CD4-positive, alpha-beta T cell treated with Interleukin-1 beta for 1 hour (primary cell): ENCODE data around the gene CIITA.
"Not testable (repeated sequence)": the region's sequence is repeated elsewhere in the genome, so short reads cannot be mapped to it uniquely, and the experiment has no call there.

Experiments
- DNase-seq, 2 donors: peaks; one replicate each; pipeline ENCODE4 v3.0.0-alpha.2; 2020 to 2022

Gene CIITA

GRCh38 chr16:10938796-10939648 is 62.0 kb downstream of the CIITA start:
- no peak for DNase-seq

DNA sequence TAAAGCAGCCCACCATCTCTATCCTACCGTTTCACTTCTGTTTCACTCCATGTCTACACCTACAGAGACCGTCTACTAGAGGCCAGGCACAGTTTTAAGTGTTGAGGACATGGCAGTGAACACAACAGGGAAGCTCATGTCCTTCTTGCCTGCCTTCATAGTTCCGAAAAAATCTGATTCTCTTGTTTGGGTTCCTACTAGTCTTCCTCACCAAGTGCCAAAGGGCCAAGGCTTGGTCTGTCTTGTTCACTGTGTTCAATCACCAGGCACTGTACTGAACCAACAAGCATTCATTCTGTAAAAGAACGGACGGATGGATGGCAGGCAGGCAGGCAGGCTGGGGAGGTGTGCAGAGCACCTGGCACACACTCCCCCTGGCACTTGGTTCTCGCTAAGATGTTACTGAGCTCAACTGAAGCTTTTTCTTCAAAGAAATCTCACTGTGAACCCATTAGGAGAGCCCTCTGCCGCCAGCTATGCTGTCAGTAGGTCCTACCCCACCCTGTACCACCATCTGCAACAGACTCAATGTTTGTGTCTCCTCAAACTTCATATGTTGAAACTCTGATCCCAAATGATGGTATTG is 62.7 kb downstream of the CIITA start:
- no peak for DNase-seq

DNA sequence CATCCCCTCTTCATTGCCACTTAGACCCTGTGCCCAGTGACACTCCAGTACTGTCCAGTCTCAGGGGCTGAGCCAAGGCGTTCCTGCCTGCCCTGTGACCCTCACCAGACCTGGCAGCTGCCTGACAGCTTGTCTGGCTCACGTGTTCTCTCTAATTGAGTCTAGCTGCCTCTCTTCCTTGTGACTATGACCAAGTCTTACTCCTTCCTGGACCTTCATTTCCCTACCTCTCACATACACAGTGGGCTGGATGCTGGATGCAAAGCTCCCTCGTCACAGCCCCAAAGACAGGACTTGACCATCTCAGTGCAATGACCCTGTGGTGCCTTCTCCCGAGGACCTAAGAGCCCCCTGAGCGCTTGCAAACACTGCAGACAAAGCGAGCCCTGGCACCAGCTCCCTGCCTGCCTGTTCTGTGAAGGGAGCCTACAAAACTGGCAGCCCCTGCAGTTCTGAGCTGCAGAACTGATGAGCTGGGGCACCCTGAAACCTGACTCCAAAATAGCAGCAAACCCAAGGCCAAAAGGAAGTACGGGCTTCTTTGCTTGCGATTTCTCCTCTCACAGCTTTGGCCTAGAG is 63.6 kb downstream of the CIITA start:
- no peak for DNase-seq

GRCh38 chr16:10941127-10941933 is 64.3 kb downstream of the CIITA start:
- no peak for DNase-seq

DNA sequence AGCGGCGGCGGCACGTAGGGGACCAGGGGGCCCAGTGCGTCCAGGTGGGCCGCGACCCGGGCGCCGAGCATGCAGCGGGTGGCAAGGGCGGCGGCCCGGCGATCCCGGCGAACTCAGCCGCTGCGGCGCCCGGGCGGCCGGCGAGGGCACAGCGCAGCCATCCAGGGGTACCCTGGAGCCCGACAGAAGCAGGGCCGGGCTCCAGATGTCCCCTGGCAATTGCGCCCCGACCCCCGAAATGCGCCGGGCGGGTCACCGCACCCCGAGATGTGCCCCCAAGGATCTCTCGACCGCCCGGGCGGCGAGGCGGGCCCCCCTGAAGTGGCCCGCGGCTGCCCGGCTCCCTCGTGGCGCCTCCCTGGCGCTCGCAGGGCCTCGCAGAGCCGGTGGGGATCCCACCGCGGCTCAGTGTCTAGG is 64.9 kb downstream of the CIITA start:
- DNase-seq: not testable (repeated sequence)

DNA sequence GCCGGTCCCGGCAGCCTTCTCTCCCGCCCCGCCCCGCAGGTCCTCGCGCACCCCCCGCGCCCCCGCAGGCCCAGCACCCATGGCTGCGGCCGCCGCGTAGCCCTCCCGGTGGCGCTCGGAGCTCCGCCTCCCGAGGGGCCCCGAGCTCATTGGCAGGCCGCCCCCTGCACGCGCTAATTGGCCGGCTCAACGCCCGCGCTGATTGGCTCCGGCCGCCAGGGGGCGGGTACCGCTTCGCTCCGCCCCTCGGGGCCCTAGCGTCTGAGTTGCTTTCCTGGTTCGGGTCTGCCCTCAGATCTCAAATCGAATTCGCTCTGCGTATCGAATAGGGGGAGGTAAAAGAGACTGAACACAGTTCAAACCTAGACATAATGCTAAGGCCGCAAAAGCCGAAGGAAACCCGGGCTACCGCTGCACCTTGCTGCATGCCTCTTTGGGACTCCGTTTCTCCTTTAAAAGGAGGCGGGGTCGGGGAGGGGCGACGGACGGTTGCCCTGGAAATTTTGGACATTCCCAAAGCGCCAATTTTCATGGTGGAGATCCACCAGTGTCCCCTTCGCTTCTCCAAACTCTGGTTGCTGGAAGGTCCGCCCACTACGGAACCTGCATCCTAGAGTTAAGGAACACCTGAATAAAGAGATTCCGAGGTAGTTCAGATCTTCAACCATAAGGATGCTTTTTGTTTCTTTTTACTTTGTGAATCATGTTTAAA is 65.5 kb downstream of the CIITA start, which contains the start of gene DEXI:
DEXI (minus strand) TSS at position 117 of the 712 bp plus-strand sequence. CDS start 463 bp downstream, outside the sequence.
- peak; percentile 95 to 96 for DNase-seq

DNA sequence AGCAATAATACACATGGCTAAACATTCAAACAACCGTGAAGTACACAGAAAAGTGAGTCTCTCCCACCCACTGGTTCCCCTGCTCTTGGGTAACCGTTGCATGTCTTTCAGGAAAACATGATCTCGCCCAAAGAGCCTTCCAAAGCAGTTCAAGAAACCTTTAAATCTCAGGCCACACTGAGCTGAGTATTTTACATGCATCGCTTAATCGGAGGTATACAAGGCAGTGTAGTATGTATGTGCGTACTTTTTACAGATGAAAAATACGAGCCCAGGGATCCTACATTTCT is 66.0 kb downstream of the CIITA start:
- no peak for DNase-seq

DNA sequence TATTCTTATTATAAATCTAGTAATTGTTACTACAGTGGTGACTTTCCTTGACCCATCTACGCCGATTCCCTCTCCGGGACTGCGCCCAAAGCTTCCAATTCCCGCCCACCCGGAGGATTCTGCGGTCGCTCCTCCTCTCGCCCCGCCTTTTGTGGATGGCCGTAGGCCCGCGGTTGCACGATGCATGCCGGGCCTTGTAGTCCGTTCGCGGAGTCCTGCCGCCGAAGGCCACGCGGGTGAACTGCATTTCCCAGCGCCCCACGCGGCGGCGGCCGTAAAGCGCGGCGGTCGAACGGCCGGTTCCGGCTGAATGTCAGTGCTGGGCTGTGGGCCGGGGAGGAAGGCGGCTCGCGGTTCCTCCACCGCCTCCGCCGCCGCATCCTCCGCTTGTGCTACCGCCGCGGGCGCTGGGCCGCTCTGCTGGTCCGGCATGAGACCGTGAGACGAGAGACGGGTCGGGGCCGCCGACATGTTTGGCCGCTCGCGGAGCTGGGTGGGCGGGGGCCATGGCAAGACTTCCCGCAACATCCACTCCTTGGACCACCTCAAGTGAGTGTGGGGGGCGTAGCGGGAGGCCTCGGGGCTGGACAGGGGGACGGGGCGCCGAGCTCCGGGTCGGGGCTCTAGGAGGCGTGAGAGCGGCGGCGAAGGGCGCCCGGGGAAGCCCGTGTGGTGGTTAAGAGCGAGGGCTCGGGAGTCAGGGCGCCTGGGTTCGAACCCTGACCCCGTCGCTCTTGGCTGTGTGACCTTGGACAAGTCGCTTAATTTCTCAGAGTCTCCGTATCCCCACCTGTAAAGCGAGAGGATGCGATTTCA is 67.5 kb downstream of the CIITA start, which contains the start of gene CLEC16A:
CLEC16A (plus strand) TSS at position 316 of the 816 bp plus-strand sequence; CDS start at position 470, 154 bp downstream.
- DNase-seq: peak; percentile 96 to 97

DNA sequence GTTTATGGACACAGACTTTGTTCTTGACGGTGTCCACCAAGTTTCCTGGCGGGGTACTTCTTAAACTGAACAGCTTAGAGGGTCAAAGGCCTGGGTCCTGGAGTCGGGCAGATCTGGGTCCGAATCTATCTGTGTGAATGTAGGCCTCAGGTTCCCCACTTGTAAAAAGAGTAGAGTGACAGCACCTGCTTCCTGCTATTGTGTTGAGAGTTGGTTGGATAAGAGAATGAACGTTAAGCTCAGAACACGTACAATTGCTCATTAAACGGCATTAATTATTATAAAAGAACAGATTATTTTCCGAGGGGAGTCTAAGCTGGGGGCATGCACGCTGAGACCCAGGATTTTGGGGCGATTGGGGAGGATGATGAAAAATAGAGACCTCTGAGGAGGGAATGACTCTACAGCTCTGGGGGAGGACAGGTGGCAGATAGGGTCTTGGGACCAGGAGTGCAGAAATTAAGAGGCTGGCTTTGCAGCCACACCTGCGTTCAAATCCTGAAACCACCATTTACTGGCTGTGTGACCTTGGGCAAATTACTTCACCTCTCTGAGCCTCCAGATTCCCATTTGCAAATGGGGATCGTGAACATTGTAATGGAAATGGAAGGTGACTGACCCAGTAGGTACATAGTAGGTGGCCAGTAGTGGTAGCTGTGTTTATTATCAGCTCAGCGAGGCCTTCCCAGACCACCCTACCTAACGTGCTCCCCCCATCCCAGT is 68.2 kb downstream of the CIITA start:
- no peak for DNase-seq

DNA sequence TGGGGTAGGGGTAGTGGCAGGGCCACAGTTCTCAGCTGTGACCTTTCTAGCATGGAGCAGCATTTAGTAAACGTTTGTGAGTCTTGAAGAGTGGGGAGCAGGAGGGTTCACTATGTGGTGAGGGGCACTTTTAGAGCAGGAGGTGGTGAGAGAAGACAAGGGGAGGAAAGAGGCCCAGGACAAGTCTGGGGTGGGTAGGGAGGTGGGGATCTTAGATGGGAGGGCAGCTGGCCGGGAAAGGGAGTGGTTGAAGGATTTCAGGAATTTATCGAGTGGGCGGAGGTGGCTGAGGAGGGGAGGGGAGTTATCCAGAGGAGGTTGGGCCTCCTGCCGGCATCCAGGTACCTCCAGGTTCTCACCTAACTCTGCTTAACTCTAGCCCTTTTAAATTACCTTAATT is 69.3 kb downstream of the CIITA start:
- no peak for DNase-seq

GRCh38 chr16:10947211-10947787 is 70.3 kb downstream of the CIITA start:
- DNase-seq: no peak

- DNase-seq: peak; percentile 52 to 76
Observed at GRCh38 chr16:10949424-10949970, 72.5 kb downstream of the CIITA start.

- DNase-seq: no peak
Observed at GRCh38 chr16:10950393-10950792, 73.4 kb downstream of the CIITA start.

DNA sequence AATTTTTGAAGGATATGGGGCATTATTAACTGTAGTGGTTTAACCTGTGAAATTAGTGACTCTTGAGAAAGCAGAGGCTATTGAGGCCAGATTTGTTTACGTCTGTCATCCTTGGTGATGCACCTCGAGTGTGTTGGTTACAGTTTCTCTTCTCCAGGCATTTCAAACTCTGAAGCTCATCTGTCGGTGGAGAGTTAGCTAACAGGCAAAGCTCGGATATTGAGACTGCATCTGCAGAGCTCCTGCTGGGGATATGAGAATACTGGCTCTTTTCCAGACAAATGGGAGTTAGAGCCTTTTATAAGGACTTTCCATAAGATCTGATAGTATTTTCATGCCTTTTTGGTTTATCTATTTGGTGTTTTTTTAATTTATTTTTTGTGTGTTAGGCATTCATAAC is 74.0 kb downstream of the CIITA start:
- no peak for DNase-seq

DNA sequence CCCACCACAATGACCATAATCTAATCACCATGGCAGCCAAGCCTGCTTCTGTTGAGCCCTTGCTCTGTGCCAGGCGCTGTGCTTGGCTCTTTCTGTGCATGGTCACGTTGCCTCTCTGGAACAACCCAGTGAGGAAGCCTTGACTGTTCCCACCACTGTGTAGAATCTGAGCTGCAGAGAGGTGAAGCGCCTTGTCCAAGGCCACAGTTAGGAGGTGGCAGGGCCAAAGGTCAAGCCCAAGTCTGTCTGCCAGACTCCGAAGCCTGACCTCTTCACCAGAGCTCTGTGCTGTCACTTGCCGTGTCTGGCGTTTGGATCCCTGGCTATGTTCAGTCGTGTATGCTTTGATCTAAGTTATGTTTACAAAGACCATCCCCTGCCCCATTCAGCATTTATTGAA is 77.9 kb downstream of the CIITA start:
- no peak for DNase-seq

- no peak for DNase-seq
Observed at GRCh38 chr16:10957771-10958482, 80.9 kb downstream of the CIITA start.

DNA sequence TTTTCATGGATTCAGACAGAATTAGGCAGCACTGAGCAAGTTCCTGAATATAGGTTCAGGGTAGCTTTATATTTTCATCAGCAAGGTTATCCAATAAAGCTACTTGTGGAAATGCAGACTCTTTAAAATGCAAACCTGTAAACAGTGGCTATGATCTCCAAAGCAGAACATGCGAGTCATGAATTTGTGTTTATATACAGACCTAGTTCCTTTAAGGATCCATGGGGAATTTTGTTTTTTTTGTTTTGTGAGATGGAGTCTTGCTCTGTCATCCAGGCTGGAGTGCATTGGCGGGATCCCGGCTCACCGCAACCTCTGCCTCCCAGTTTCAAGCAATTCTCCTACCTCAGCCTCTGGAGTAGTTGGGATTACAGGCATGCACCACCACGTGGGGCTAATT is 82.2 kb downstream of the CIITA start:
- DNase-seq: no peak

- no peak for DNase-seq
Observed at GRCh38 chr16:10961231-10961630, 84.2 kb downstream of the CIITA start.
